K562 (cell line): Measurements from ENCODE around the gene TCHH. TPM values are rescaled to one million over a fixed set of nuclear protein-coding genes. Genes with fewer than 3 reads are reported as not detected.

Source experiments
- ATAC-seq: fragments of 200-7000 bp; cut with Tn5 transposase; 3 replicates; pipeline ENCODE4 v1.9.1; 2020; ENCODE audit warnings: moderate library complexity
- BruUV-seq: library from RNA; stranded (reverse); fragments of 400-500 nt; replicated peaks from 2 replicates; lab custom pipeline; 2021; lab: Mats Ljungman, UMichigan
- CTCF ChIA-PET: fragments of 300-600 bp; formaldehyde crosslinking; extraction: SDS; loops from one replicate; lab custom pipeline; 2021; ENCODE audit warnings: low intra/inter-chr PET ratio; lab: Yijun Ruan, JAX
- POLR2A ChIA-PET: fragments of 300-600, 350-650 bp; sonication (Branson Sonifier 250); formaldehyde crosslinking; extraction: SDS; loops from one replicate; lab custom pipeline; 2021; ENCODE audit warnings: antibody characterized with exemption, inconsistent platforms; lab: Yijun Ruan, JAX
- DNase-seq, 4 experiments: peaks; one replicate each; pipeline versions ENCODE4 v3.0.0 to v3.0.0-alpha.2; 2011 to 2018; ENCODE audit warnings: low spot score in 3 of 4, mixed read lengths in 3 of 4; ENCODE audit errors: extremely low read depth in 1 of 4
- FAIRE-seq: peaks from 2 replicates; lab custom pipeline; 2011; peaks lifted over from hg19 to GRCh38; lab: Jason Lieb, UNC
- H2AFZ ChIP-seq: 2 replicates; pipeline ENCODE4 v1.6.0; 2011; ENCODE audit warnings: low read depth, low read length, control low read depth, inconsistent platforms
- H3K27ac ChIP-seq: fragments of 200-600 bp; 3 replicates; pipeline ENCODE4 v1.8.0; 2011; ENCODE audit warnings: low read depth, mild to moderate bottlenecking, control low read depth, inconsistent platforms, low read length, moderate library complexity, mixed read lengths; ENCODE audit errors: extremely low read depth
- H3K27me3 ChIP-seq, 2 experiments: fragments of 300-600 bp in 1 of 2; 2 replicates in 1 of 2; 3 replicates in 1 of 2; pipeline versions ENCODE4 v1.6.0 to v1.8.0; 2011; ENCODE audit warnings: inconsistent platforms in 2 of 2, low read length in 2 of 2, mild to moderate bottlenecking in 1 of 2, mixed read lengths in 1 of 2, moderate library complexity in 1 of 2; ENCODE audit not compliant: control insufficient read depth in 2 of 2, insufficient read depth in 2 of 2
- H3K36me3 ChIP-seq: fragments of 300-600 bp; 3 replicates; pipeline ENCODE4 v1.8.0; 2011; ENCODE audit warnings: mild to moderate bottlenecking, low read length, inconsistent platforms; ENCODE audit not compliant: control insufficient read depth, insufficient read depth
- H3K4me1 ChIP-seq, 2 experiments: fragments of 200-600 bp in 1 of 2; replicated peaks in 1 of 2; 2 replicates in 1 of 2; 3 replicates in 1 of 2; pipeline versions ENCODE4 v1.5.1 to v1.8.0; 2011; ENCODE audit warnings: inconsistent platforms in 2 of 2, low read length in 2 of 2, mild to moderate bottlenecking in 1 of 2, mixed read lengths in 1 of 2, moderate library complexity in 1 of 2; ENCODE audit not compliant: control insufficient read depth in 2 of 2, insufficient read depth in 2 of 2
- H3K4me2 ChIP-seq: 2 replicates; pipeline ENCODE4 v1.6.1; 2011; ENCODE audit warnings: low read length, control low read depth, inconsistent platforms, mixed read lengths; ENCODE audit not compliant: insufficient read depth
- H3K4me3 ChIP-seq: fragments of 200-600 bp; sonication (generic), shearing (Covaris generic); 2 replicates; pipeline ENCODE4 v1.5.1; 2016; ENCODE audit warnings: control low read depth, inconsistent platforms
- H3K79me2 ChIP-seq: fragments of 200-600 bp; 3 replicates; pipeline ENCODE4 v1.8.0; 2011; ENCODE audit warnings: low read length, inconsistent platforms; ENCODE audit not compliant: control insufficient read depth, insufficient read depth
- H3K9ac ChIP-seq, 2 experiments: 2 replicates each; pipeline versions ENCODE4 v1.6.0 to v1.6.1; 2011; ENCODE audit warnings: low read depth in 2 of 2, low read length in 2 of 2, control low read depth in 1 of 2, inconsistent platforms in 1 of 2, mild to moderate bottlenecking in 1 of 2, mixed read lengths in 1 of 2; ENCODE audit not compliant: insufficient read depth in 1 of 2
- H3K9me1 ChIP-seq: one replicate; pipeline ENCODE4 v1.6.0; 2011; ENCODE audit warnings: inconsistent platforms, mild to moderate bottlenecking, low read length, moderate library complexity; ENCODE audit not compliant: control insufficient read depth, insufficient read depth
- H3K9me3 ChIP-seq: replicated peaks from 2 replicates; pipeline ENCODE4 v1.5.1; 2011; ENCODE audit warnings: low read depth, low read length, inconsistent platforms; ENCODE audit not compliant: control insufficient read depth, insufficient read depth
- H4K20me1 ChIP-seq: replicated peaks from 2 replicates; pipeline ENCODE4 v1.6.1; 2011; ENCODE audit warnings: low read length, inconsistent platforms, mixed read lengths; ENCODE audit not compliant: control insufficient read depth, insufficient read depth
- MYC ChIP-seq, 2 experiments: fragments of 250-450 bp in 1 of 2; sonication (Bioruptor Pico) in 1 of 2; IDR thresholded peaks; 2 replicates each; pipeline versions ENCODE4 v1.5.1 to v1.6.1; 2012 to 2021; ENCODE audit warnings: low read depth in 2 of 2, borderline replicate concordance in 1 of 2, improper control_type of control experiment in 1 of 2, low read length in 1 of 2, mild to moderate bottlenecking in 1 of 2, moderate library complexity in 1 of 2
- RBBP5 ChIP-seq: fragments of 200-600 bp; sonication (generic); IDR thresholded peaks from 2 replicates; pipeline ENCODE4 v1.6.1; 2012; ENCODE audit warnings: borderline replicate concordance, mild to moderate bottlenecking, low read length, control low read depth, inconsistent platforms; ENCODE audit not compliant: insufficient read depth, poor library complexity, severe bottlenecking
- RFX1 ChIP-seq: fragments of 450-650 bp; IDR thresholded peaks from 2 replicates; pipeline ENCODE4 v1.6.1; 2016; ENCODE audit warnings: mild to moderate bottlenecking, moderate library complexity
- WGBS: fragments of 100-300 bp; shearing (Covaris generic); methylation state at CpG from one replicate; pipeline ENCODE4 v1.1.6; 2016; ENCODE audit warnings: low coverage, mixed read lengths; ENCODE audit not compliant: insufficient coverage; ENCODE audit errors: missing lambda C conversion rate; 5-methylcytosine and 5-hydroxymethylcytosine counted together
- in situ Hi-C: fragments of 300-500 bp; cut with MboI; formaldehyde crosslinking; loops from 4 replicates; pipeline ENCODE4 v1.15.0; 2018; ENCODE audit warnings: inconsistent platforms, mixed read lengths
- intact Hi-C: fragments of 100-400 bp; cut with micrococcal nuclease; formaldehyde crosslinking; loops from 2 replicates; pipeline ENCODE4 v1.14.2; 2022
- polyA plus RNA-seq, 8 experiments: library from polyadenylated mRNA; depleted of rRNA in 4 of 8; stranded (reverse) in 5 of 8; unstranded in 3 of 8; fragments of >200 nt; fragmentation: Nextera tagmentation in 2 of 8; fragmentation: Illumina TruSeq in 1 of 8; extraction: Ambion mirVana in 2 of 8; extraction: Trizol in 1 of 8; gene quantifications; 2 replicates each; pipeline versions ENCODE4 v1.2.1 to v1.2.3, GENCODE V29; 2011 to 2014; ENCODE audit warnings: inconsistent platforms in 1 of 8, missing spikeins in 1 of 8
- total RNA-seq, 7 experiments: library from RNA; depleted of rRNA in 6 of 7; stranded (reverse); fragments of >200 nt in 6 of 7; fragmentation: Illumina TruSeq in 2 of 7; extraction: Trizol in 2 of 7; gene quantifications; 2 replicates each; pipeline versions ENCODE4 v1.2.1 to v1.2.3, GENCODE V29; 2011 to 2021; ENCODE audit warnings: low replicate concordance in 1 of 7
- TF ChIP-seq, protein P1 (sequence below): sonication (generic); formaldehyde crosslinking; IDR thresholded peaks from 2 replicates; pipeline ENCODE4 v1.8.1; 2023; ENCODE audit warnings: mild to moderate bottlenecking, missing genetic modification reagents

The TCHH gene
- total and polyA plus RNA-seq, 9 of the 15 experiments (the other 6 are each of a cell fraction or from before 2014, with no cell fraction given), result not detected

DNA sequence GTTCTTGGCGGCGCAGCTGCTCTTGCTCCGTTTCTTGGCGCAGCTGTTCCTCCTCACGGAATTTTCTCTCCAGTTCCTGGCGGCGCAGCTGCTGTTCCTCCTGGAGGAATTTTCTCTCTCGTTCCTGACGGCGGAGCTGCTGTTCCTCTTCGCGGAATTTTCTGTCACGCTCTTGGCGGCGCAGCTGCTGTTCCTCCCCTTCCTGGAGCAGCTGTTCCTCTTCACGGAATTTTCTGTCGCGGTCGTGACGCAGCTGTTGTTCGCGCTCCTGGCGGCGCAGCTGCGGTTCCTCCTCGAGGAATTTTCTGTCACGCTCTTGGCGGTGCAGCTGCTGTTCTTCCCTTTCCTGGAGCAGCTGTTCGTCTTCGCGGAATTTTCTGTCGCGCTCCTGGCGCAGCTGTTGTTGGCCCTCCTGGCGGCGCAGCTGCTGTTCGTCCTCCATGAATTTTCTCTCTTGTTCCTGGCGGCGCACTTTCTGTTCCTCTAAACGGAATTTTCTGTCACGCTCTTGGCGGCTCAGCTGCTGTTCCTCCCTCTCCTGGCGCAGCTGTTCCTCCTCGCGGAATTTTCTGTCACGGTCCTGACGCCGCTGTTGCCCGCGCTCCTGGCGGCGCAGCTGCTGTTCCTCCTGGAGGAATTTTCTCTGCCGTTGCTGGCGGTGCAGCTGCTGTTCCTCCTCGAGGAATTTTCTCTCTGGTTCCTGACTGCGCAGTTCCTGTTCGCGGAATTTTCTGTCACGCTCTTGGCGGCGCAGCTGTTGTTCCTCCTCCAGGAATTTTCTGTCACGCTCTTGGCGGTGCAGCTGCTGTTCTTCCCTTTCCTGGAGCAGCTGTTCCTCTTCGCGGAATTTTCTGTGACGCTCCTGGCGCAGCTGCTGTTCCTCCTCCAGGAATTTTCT is 7.0 kb downstream of the TCHH start:
- Histone ChIP-seq H3K79me2 (no peaks in the 10 kb centered on the region), H3K9ac (no peak overlapping the region), H2AFZ (no peak overlapping the region), H3K4me1 (peaks cover 0 to 14% of the 10 kb centered on the region in 2 experiments; a peak in 1 of 5 replicates), H3K9me1 (no peaks in the 10 kb centered on the region), H3K27ac (no peak overlapping the region), H3K36me3 (no peaks in the 10 kb centered on the region), H3K27me3 (peaks cover 7 to 57% of the 10 kb centered on the region in 2 experiments; a peak in 3 of 5 replicates), H3K4me2 (no peak overlapping the region), H3K4me3 (no peak overlapping the region), H4K20me1 (no peaks in the 10 kb centered on the region), H3K9me3 (no peaks in the 10 kb centered on the region)
- TF ChIP-seq MYC (IDR thresholded peaks at IDR 0.05; ENCODE audit: low read depth, low read length) (no peak), MYC (CRISPR knock-in tag; IDR thresholded peaks at IDR 0.05; ENCODE audit: borderline replicate concordance, low read depth) (no peak), RBBP5 (no peak), RFX1 (no peak)
- TF ChIP-seq, protein P1, sequence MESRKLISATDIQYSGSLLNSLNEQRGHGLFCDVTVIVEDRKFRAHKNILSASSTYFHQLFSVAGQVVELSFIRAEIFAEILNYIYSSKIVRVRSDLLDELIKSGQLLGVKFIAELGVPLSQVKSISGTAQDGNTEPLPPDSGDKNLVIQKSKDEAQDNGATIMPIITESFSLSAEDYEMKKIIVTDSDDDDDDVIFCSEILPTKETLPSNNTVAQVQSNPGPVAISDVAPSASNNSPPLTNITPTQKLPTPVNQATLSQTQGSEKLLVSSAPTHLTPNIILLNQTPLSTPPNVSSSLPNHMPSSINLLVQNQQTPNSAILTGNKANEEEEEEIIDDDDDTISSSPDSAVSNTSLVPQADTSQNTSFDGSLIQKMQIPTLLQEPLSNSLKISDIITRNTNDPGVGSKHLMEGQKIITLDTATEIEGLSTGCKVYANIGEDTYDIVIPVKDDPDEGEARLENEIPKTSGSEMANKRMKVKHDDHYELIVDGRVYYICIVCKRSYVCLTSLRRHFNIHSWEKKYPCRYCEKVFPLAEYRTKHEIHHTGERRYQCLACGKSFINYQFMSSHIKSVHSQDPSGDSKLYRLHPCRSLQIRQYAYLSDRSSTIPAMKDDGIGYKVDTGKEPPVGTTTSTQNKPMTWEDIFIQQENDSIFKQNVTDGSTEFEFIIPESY (CRISPR knock-in tag), result 0 out of 2 replicates have a peak, but pooled peaks have one; percentile 13
- intact Hi-C loops, result no loop called here
- no peak for DNase-seq
- WGBS, result 55% methylated on average over 34 of the region's 67 CpGs
- POLR2A ChIA-PET, result interaction anchor here (0.6 kb wide), 1 partner anchor 207 kb away, joined by 3 read pairs; no protein-coding TSS in a partner anchor
- FAIRE-seq, result no peak
- no TSS peak for BruUV-seq
- in situ Hi-C loops, result no loop called here
- no peak for ATAC-seq
- CTCF ChIA-PET, result no interaction called here
